NCI-H2107 (cell line): ENCODE data around the gene TMEM203.
"Not testable (repeated sequence)": the region's sequence is repeated elsewhere in the genome, so short reads cannot be mapped to it uniquely, and the experiment has no call there.

ENCODE experiments used
- DNase-seq: peaks from one replicate; lab custom pipeline; 2025; lab: John Stamatoyannopoulos, UW

TMEM203 gene

DNA sequence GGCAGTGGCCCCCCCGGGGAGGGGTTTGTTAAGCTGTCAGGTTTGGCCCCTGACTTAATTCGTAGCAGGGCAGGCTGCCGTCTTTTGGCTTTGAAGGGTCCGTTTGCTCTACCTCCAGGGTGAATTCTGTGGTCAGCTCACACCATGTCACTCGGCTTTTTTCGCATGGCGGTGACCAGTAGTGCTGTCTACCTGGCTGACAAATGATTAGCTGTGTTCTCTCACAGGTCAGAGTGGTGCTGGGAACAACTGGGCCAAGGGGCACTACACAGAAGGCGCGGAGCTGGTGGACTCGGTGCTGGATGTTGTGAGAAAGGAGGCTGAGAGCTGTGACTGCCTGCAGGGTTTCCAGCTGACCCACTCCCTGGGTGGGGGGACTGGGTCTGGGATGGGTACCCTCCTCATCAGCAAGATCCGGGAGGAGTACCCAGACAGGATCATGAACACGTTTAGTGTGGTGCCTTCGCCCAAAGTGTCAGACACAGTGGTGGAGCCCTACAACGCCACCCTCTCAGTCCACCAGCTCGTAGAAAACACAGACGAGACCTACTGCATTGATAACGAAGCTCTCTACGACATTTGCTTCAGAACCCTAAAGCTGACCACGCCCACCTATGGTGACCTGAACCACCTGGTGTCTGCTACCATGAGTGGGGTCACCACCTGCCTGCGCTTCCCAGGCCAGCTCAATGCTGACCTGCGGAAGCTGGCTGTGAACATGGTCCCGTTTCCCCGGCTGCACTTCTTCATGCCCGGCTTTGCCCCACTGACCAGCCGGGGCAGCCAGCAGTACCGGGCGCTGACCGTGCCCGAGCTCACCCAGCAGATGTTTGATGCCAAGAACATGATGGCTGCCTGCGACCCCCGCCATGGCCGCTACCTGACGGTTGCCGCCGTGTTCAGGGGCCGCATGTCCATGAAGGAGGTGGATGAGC, 37.1 kb upstream of the TMEM203 start:
- no peak for DNase-seq

DNA sequence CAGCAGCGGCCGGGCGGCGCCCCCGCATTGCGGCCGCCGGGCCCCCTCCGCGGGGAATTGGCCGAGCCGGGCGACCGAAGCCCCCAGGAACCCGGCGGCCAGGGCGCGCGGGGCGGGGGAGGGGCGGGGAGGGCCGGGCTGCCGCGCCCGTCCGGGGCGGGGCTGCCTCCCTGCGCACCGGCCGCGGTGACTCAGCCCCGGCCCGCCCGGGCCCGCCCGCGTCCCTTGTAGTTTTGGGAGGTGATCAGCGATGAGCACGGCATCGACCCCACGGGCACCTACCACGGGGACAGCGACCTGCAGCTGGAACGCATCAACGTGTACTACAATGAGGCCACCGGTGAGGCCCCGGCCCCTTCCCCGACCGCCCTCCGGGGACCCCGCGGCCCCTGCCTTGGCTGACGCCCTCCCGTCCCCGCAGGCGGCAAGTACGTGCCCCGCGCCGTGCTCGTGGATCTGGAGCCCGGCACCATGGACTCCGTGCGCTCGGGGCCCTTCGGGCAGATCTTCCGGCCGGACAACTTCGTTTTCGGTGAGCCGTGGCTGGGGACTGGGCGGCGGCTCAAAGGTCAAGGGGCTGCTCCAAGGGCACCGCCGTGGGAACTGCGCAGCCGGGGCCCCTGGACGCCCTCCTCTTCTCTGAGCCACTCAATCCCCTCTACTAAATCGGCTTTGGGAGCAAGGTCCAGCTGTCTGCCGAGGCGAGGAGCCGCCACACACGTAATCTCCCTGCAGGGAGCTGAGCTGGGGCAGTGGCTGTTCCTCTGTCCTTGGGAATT, 36.2 kb upstream of the TMEM203 start:
- no peak for DNase-seq

- DNase-seq = peak; percentile 100
Observed at GRCh38 chr9:137240841-137241489, 35.5 kb upstream of the TMEM203 start, which contains the start of gene TUBB4B. TSS of gene TUBB4B (plus strand) at chr9:137241287. CDS start at chr9:137241361, 74 bp downstream.

DNA sequence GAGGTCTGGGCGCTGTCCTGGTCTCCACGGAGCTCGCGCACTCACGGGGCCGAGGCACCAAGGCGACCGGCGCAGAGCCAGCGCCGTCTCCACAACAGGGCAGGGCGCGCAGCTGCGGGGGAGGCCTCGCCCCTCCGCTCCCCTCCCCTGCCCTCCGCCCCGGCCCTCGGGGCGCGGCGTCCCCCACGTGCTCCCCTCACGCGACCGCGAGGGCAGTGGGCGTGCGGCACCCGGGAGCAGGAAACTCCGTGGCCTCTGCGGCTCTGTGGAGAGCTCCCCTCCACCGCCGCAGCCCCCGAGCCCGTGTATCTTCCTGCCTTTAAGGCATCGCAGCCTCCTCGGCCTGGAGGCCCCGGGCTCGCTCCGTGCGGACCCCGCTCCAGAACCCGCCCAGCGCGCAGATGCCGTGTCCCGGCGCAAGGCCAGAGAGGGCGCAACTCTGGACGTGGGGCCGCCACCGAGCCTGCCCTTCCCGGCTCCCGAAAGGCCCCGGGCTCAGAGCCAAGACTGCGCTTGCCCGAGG, 34.9 kb upstream of the TMEM203 start:
- DNase-seq = peak; percentile 80

- not testable (repeated sequence) for DNase-seq
Observed at GRCh38 chr9:137239541-137240200, 34.2 kb upstream of the TMEM203 start.

DNA sequence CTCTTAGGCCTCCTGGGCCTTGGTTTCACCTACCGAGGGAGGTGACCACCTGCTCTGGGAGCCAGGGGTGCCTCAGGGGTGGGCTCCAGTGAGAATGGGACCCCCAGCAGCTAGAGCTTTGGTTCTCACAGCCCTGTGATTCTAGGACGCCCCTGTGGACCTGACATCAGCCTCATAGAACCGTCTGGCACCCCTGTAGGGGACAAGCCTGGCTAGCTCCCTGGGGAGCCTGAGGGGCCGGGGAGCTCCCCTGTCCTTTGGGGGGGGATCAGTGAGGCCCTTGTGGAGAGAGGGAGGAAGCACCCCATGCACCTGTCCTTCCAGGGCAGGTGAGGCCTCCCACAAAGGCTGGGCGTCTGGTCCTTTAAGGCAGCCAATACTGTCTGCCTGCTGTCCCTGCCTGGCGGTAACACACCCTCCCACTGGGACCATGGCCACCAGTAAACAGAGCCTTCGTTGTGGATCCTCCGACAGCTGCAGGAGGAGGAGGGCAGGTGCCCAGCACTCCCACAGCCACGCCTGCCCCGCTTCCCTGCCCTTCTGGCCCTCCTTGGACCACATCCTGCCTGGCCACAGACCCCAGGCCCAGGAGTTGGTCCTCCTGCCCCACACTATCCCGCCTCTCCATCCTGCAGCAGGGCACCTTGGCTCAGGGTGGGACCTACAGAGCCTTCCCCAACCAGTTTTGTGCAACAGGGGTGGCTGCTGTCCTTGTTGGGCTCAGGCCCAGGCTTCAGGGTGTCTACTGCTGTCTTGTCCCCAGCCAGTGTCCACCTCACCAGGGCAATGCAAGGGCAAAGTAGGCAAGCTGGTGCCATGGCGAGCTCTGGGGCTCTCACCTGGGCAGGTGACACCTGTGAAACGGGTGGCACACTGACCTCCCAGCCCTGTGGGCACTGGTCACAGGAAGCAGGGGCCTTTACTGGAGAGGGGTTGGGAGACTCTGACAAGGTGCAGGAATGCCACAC, 32.6 kb upstream of the TMEM203 start:
- peak; percentile 79 for DNase-seq

DNA sequence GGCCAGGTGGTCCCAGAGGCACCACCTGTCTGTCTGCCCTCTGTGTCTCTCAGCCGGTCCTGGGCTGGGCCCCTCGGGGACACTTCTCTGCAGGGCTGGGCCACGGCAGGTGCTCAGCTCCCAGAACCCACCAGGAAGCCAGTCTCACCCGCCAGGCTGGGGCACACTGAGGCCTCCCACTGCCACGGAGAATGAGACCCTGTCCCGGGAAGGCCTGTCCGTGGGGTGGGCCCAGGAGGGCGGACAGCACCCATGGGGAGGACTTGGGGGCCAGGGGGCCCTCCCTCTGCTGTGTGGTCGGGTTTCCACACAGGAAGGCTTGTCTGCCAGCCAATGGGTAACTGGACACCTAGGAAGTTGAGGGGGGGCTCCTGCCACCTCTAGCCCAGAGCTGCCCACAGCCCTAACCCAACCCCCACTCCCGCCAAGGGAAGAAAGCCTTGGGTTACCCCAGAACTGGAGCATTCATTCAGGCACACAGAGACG, 31.5 kb upstream of the TMEM203 start:
- peak; percentile 75 for DNase-seq

- DNase-seq = peak; percentile 95
Observed at GRCh38 chr9:137236238-137236935, 30.9 kb upstream of the TMEM203 start.

GRCh38 chr9:137235424-137236237, 30.2 kb upstream of the TMEM203 start:
- no peak for DNase-seq

- no peak for DNase-seq
Observed at GRCh38 chr9:137234758-137235423, 29.4 kb upstream of the TMEM203 start.

DNA sequence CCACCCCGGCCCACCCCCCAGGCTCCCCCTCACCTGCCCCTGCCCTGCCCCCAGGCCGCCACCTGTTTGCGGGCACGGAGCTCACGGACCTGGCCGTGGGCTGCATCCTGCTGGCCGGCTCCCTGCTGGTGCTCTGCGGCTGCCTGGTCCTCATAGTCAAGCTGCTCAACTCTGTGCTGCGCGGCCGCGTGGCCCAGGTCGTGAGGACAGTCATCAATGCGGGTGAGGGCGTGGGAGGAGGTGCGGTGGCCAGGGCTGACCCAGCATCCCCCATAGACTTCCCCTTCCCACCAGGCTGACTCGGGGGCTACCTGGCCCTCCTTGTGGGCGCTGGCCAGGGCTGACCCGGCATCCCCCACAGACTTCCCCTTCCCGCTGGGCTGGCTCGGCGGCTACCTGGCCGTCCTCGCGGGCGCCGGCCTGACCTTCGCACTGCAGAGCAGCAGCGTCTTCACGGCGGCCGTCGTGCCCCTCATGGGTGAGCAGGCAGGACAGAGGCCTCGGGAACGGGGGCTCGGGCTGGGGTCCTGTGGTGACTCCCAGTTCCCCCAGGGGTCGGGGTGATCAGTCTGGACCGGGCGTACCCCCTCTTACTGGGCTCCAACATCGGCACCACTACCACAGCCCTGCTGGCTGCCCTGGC, 28.7 kb upstream of the TMEM203 start:
- DNase-seq = no peak

- DNase-seq = no peak
Observed at GRCh38 chr9:137233143-137233980, 27.9 kb upstream of the TMEM203 start.

DNA sequence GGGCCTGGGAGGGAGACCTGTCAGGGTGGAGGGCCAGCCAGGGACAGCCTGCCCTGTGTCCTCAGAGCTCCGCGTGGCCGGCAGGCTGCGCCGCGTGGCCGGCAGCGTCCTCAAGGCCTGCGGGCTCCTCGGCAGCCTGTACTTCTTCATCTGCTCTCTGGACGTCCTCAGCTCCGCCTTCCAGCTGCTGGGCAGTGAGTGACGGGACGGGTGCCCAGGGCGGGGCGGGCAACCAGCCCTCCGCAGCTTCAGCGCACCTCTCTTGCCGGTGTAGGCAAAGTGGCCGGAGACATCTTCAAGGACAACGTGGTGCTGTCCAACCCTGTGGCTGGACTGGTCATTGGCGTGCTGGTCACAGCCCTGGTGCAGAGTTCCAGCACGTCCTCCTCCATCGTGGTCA, 27.1 kb upstream of the TMEM203 start:
- no peak for DNase-seq

GRCh38 chr9:137232101-137232500, 26.7 kb upstream of the TMEM203 start:
- DNase-seq = no peak

DNA sequence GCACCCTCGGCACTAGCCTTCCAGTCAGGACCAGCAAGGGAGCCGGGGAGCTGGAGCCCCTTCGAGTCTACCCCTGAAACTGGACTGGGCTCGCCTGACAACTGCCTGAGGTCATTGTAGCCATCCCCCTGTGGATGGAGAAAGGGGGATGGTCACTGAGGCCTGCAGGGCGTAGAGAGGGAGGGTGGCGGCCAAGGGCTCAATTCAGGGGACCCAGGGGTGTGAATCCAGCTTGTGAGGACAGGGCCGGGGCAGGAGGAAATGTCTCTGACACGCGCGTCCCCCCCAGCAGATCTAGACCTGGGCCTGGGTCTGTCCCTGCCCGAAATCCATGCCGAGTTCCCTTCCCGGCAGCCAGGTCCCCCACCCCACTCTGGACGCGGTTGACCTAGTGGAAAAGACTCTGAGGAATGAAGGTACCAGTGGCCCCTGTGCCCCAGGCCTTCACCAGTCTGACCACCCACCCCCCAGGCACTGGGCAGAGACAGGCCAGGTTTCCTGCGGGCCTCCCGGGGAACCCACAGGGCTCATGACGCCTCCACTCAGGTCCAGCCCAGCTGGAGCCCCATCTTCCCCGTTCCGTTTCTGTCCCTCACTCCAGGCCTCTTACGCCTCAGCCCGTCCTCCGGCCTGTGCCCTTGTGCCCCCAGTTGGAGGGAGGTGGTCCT, 26.1 kb upstream of the TMEM203 start:
- DNase-seq = no peak

GRCh38 chr9:137230705-137231371, 25.4 kb upstream of the TMEM203 start, which contains the start of gene SLC34A3:
TSS of gene SLC34A3 (plus strand) at chr9:137230901. CDS start at chr9:137231703, 802 bp downstream.
- no peak for DNase-seq
